WERI-Rb-1 (cell line): Measurements from ENCODE around the gene VDAC2.

Experiments
- DNase-seq: peaks from one replicate; pipeline ENCODE4 v3.0.0-alpha.2; 2020
- H3K27ac ChIP-seq: fragments of 250-450 bp; sonication (Bioruptor Pico); 2 replicates; pipeline ENCODE4 v1.5.1; 2020; ENCODE audit warnings: mild to moderate bottlenecking, moderate library complexity
- H3K27me3 ChIP-seq: fragments of 250-450 bp; sonication (Bioruptor Pico); 2 replicates; pipeline ENCODE4 v1.5.1; 2021; ENCODE audit warnings: mild to moderate bottlenecking, low read depth, moderate library complexity; ENCODE audit not compliant: insufficient read depth, severe bottlenecking
- H3K36me3 ChIP-seq: fragments of 250-450 bp; sonication (Bioruptor Pico); 2 replicates; pipeline ENCODE4 v1.5.1; 2020; ENCODE audit warnings: mild to moderate bottlenecking, moderate library complexity
- H3K4me3 ChIP-seq: 2 replicates; pipeline ENCODE4 v1.5.1; 2011; ENCODE audit warnings: low read depth, mild to moderate bottlenecking, control low read depth, low read length
- H3K9me3 ChIP-seq: fragments of 250-450 bp; sonication (Bioruptor Pico); 2 replicates; pipeline ENCODE4 v1.5.1; 2021; ENCODE audit warnings: mild to moderate bottlenecking, moderate library complexity; ENCODE audit not compliant: severe bottlenecking
- TF ChIP-seq, protein P1 (sequence below): IDR thresholded peaks from 2 replicates; pipeline ENCODE4 v1.5.1; 2011; ENCODE audit warnings: low read depth, mild to moderate bottlenecking, control low read depth, inconsistent platforms, low read length

VDAC2 gene

GRCh38 chr10:75272094-75272493 lies 61.5 kb downstream of the VDAC2 start:
- no peak overlapping the region for H3K4me3 ChIP-seq
- peaks cover 4% of the 10 kb centered on the region for H3K9me3 ChIP-seq
- no peaks in the 10 kb centered on the region for H3K27me3 ChIP-seq
- H3K36me3 ChIP-seq, result no peaks in the 10 kb centered on the region
- TF ChIP-seq, protein P1, sequence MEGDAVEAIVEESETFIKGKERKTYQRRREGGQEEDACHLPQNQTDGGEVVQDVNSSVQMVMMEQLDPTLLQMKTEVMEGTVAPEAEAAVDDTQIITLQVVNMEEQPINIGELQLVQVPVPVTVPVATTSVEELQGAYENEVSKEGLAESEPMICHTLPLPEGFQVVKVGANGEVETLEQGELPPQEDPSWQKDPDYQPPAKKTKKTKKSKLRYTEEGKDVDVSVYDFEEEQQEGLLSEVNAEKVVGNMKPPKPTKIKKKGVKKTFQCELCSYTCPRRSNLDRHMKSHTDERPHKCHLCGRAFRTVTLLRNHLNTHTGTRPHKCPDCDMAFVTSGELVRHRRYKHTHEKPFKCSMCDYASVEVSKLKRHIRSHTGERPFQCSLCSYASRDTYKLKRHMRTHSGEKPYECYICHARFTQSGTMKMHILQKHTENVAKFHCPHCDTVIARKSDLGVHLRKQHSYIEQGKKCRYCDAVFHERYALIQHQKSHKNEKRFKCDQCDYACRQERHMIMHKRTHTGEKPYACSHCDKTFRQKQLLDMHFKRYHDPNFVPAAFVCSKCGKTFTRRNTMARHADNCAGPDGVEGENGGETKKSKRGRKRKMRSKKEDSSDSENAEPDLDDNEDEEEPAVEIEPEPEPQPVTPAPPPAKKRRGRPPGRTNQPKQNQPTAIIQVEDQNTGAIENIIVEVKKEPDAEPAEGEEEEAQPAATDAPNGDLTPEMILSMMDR, result no peak
- H3K27ac ChIP-seq, result no peak overlapping the region
- no peak for DNase-seq

- Histone ChIP-seq H3K27ac (no peak overlapping the region), H3K4me3 (no peak overlapping the region)
- TF ChIP-seq, protein P1, result no peak
Measured at GRCh38 chr10:75272896-75273295, 62.3 kb downstream of the VDAC2 start.

DNA sequence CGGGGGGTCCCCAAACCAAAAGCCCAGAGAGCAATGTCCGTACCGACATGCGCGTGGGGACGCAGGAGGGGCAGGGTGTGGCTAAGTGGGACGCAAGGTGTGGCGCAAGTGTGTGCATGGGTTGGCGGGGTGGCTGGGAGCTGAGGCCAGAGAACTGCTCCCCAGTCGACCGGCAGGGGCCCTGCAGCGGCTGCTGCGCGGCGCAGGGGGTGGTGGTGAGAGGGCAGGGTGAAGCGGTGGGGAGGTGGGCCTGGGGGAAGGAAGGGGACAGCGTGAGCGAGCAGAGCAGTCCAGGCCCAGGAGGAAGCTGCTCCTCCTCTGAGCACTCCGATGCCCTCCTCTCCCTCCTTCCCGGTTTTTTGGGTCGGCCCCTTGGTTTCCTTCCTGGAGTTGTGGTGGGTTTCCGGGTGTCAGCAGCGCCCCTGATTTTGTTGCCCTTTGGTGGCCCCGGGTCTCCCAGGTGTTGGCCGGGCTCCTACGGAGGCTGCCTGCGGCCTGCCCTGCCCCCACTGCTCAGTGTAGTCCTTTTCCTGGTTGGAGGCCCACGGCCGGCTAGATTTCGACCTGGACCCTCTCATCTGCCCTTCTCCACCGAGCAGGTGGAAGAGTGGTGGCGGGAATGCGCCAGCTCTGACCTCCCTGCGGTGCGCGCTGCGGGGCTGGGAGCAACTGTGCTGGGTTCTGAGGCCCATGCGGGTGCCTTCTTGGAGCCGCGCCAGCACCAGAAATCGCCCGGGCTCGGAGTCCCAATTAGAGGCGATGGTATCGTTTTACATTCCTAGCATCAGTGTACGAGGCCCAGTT lies 65.7 kb downstream of the VDAC2 start:
- no peak for DNase-seq
- Histone ChIP-seq H3K27me3 (no peaks in the 10 kb centered on the region), H3K27ac (no peak overlapping the region)

More at GRCh38 chr10:75272896-75273295, 62.3 kb downstream of the VDAC2 start:
- peaks cover 4% of the 10 kb centered on the region for H3K9me3 ChIP-seq
- no peaks in the 10 kb centered on the region for H3K27me3 ChIP-seq
- DNase-seq, result no peak
- H3K36me3 ChIP-seq, result no peaks in the 10 kb centered on the region

DNA sequence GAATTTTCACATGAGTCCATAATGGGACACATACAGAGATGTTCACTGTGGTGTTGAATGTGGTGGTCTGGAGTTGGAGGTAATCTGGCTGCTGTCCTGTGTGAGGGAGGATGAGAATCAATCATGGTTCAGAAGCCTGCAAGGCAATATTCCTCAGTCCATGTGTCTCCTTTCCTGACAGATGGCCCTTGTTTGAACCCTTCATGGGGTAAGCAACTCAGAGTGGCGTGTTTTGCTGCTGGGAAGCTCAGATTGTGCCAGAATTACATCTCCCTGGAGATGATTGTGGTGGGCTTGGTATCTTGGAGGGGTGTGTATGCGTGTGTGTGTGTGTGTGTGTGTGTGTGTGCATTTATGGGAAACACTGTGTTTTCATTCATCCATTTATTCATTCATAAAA lies 69.6 kb downstream of the VDAC2 start:
- TF ChIP-seq, protein P1, result no peak
- DNase-seq, result no peak
- Histone ChIP-seq H3K9me3 (no peaks in the 10 kb centered on the region), H3K27me3 (no peaks in the 10 kb centered on the region), H3K4me3 (no peak overlapping the region), H3K36me3 (no peaks in the 10 kb centered on the region), H3K27ac (peak overlapping the region; percentile 16; the same call in 1 of the 2 replicates)

More for the DNA sequence above, 65.7 kb downstream of the VDAC2 start:
- Histone ChIP-seq H3K36me3 (no peaks in the 10 kb centered on the region), H3K4me3 (no peak overlapping the region), H3K9me3 (no peaks in the 10 kb centered on the region)
- TF ChIP-seq, protein P1, result no peak
